HL-60 (cell line): ENCODE results near the gene C9orf153.

Source experiments
- DNase-seq, 2 experiments: peaks; one replicate each; pipeline ENCODE4 v3.0.0-alpha.2; 2010 to 2020; ENCODE audit warnings: low read depth in 1 of 2, low spot score in 1 of 2
- H3K27ac ChIP-seq: fragments of 250-450 bp; sonication (Bioruptor Pico); replicated peaks from 2 replicates; pipeline ENCODE4 v1.5.1; 2020; ENCODE audit warnings: mild to moderate bottlenecking, moderate library complexity
- H3K27me3 ChIP-seq: fragments of 250-450 bp; sonication (Bioruptor Pico); 2 replicates; pipeline ENCODE4 v1.5.1; 2021; ENCODE audit warnings: mild to moderate bottlenecking, moderate library complexity; ENCODE audit not compliant: insufficient read depth, poor library complexity, severe bottlenecking
- H3K4me3 ChIP-seq: replicated peaks from 2 replicates; pipeline ENCODE4 v1.5.1; 2011; ENCODE audit warnings: mild to moderate bottlenecking, control low read depth, low read length; ENCODE audit not compliant: insufficient read depth
- CTCF ChIP-seq: IDR thresholded peaks from one replicate; pipeline ENCODE4 v1.5.1; 2011; ENCODE audit warnings: low read length, control low read depth, inconsistent platforms; ENCODE audit not compliant: insufficient read depth
- GABPA ChIP-seq: IDR thresholded peaks from 2 replicates; pipeline ENCODE4 v1.6.1; 2012; ENCODE audit warnings: low read depth
- POLR2AphosphoS5 ChIP-seq: IDR thresholded peaks from 2 replicates; pipeline ENCODE4 v1.6.1; 2012; ENCODE audit warnings: low read depth
- REST ChIP-seq: IDR thresholded peaks from 2 replicates; pipeline ENCODE4 v1.6.1; 2012; ENCODE audit warnings: low read depth; ENCODE audit not compliant: insufficient replicate concordance
- SPI1 ChIP-seq: IDR thresholded peaks from 2 replicates; pipeline ENCODE4 v1.6.1; 2012; ENCODE audit warnings: low read depth, mild to moderate bottlenecking, borderline replicate concordance

Gene C9orf153

GRCh38 chr9:86303316-86303975, 44.0 kb upstream of the C9orf153 start:
- Histone ChIP-seq H3K27me3 (no peaks in the 10 kb centered on the region), H3K4me3 (no peak overlapping the region), H3K27ac (no peak overlapping the region)
- no peak for TF ChIP-seq REST
- TF ChIP-seq SPI1 = no peak
- TF ChIP-seq GABPA = no peak
- TF ChIP-seq CTCF = no peak
- TF ChIP-seq POLR2AphosphoS5 = no peak
- DNase-seq = no peak

GRCh38 chr9:86301686-86302085, 42.2 kb upstream of the C9orf153 start:
- Histone ChIP-seq H3K4me3 (no peak overlapping the region), H3K27me3 (no peaks in the 10 kb centered on the region), H3K27ac (no peak overlapping the region)
- DNase-seq = no peak
- TF ChIP-seq GABPA (no peak), CTCF (no peak), SPI1 (no peak), POLR2AphosphoS5 (no peak), REST (no peak)

- no peak overlapping the region for H3K27ac ChIP-seq
- TF ChIP-seq POLR2AphosphoS5 = no peak
- TF ChIP-seq GABPA = no peak
- no peak for TF ChIP-seq SPI1
- TF ChIP-seq REST = no peak
- TF ChIP-seq CTCF = no peak
- H3K4me3 ChIP-seq = no peak overlapping the region
- H3K27me3 ChIP-seq = no peaks in the 10 kb centered on the region
- no peak for DNase-seq
Measured at GRCh38 chr9:86300701-86301100, 41.2 kb upstream of the C9orf153 start.
